Common myeloid progenitor, CD34-positive (primary cell): ENCODE data around the gene FBLN7.

ENCODE experiments used
- CTCF ChIA-PET: fragments of 350-600 bp; sonication (Branson Sonifier 250); formaldehyde crosslinking; loops from one replicate; lab custom pipeline; 2021; ENCODE audit warnings: antibody characterized with exemption; lab: Charles Lee
- POLR2A ChIA-PET: fragments of 350-600 bp; sonication (Branson Sonifier 250); formaldehyde crosslinking; loops from one replicate; lab custom pipeline; 2021; ENCODE audit warnings: antibody characterized with exemption; lab: Charles Lee
- DNase-seq, 3 donors: peaks; one replicate each; pipeline versions ENCODE4 v3.0.0 to v3.0.0-alpha.2; 2013
- H3K27ac ChIP-seq, 2 experiments: 1 replicate in 1 of 2; 2 replicates in 1 of 2; pipeline ENCODE4 v1.7.0; 2013; ENCODE audit warnings: inconsistent platforms in 2 of 2, low read length in 2 of 2, mild to moderate bottlenecking in 2 of 2, low read depth in 1 of 2, moderate library complexity in 1 of 2; ENCODE audit not compliant: severe bottlenecking in 2 of 2, insufficient read depth in 1 of 2, poor library complexity in 1 of 2
- H3K27me3 ChIP-seq, 5 experiments: replicated peaks in 2 of 5; 1 replicate in 3 of 5; 2 replicates in 2 of 5; pipeline versions ENCODE4 v1.6.1 to v1.7.0; 2013; ENCODE audit warnings: low read length in 4 of 5, mild to moderate bottlenecking in 2 of 5, moderate library complexity in 2 of 5, inconsistent platforms in 1 of 5; ENCODE audit not compliant: insufficient read depth in 5 of 5, control insufficient read depth in 4 of 5
- H3K36me3 ChIP-seq, 4 experiments: 1 replicate in 2 of 4; 2 replicates in 2 of 4; pipeline versions ENCODE4 v1.6.1 to v1.7.0; 2013; ENCODE audit warnings: low read length in 3 of 4, control low read depth in 1 of 4, mild to moderate bottlenecking in 1 of 4; ENCODE audit not compliant: control insufficient read depth in 4 of 4, insufficient read depth in 4 of 4
- H3K4me1 ChIP-seq, 4 experiments: 1 replicate in 3 of 4; 2 replicates in 1 of 4; pipeline versions ENCODE4 v1.6.1 to v1.7.1; 2013; ENCODE audit warnings: low read length in 3 of 4, mild to moderate bottlenecking in 3 of 4, control low read depth in 1 of 4, inconsistent platforms in 1 of 4, moderate library complexity in 1 of 4; ENCODE audit not compliant: control insufficient read depth in 4 of 4, insufficient read depth in 4 of 4; ENCODE audit errors: control extremely low read depth in 1 of 4
- H3K4me3 ChIP-seq, 7 experiments: 1 replicate in 4 of 7; 2 replicates in 3 of 7; pipeline versions ENCODE4 v1.5.1 to v1.7.0; 2013; ENCODE audit warnings: mild to moderate bottlenecking in 7 of 7, low read length in 6 of 7, moderate library complexity in 6 of 7, inconsistent platforms in 2 of 7, low read depth in 2 of 7, control low read depth in 1 of 7; ENCODE audit not compliant: insufficient read depth in 4 of 7, control insufficient read depth in 1 of 7; ENCODE audit errors: extremely low read depth in 1 of 7
- H3K9me3 ChIP-seq, 5 experiments: 1 replicate in 4 of 5; 2 replicates in 1 of 5; pipeline versions ENCODE4 v1.6.1 to v1.7.1; 2013; ENCODE audit warnings: low read length in 4 of 5, mild to moderate bottlenecking in 2 of 5, inconsistent platforms in 1 of 5, low read depth in 1 of 5, moderate library complexity in 1 of 5; ENCODE audit not compliant: control insufficient read depth in 4 of 5, insufficient read depth in 2 of 5; ENCODE audit errors: control extremely low read depth in 1 of 5
- WGBS: methylation state at CpG from one replicate; pipeline ENCODE4 v1.1.5; 2013; ENCODE audit not compliant: insufficient coverage; 5-methylcytosine and 5-hydroxymethylcytosine counted together

Gene FBLN7

DNA sequence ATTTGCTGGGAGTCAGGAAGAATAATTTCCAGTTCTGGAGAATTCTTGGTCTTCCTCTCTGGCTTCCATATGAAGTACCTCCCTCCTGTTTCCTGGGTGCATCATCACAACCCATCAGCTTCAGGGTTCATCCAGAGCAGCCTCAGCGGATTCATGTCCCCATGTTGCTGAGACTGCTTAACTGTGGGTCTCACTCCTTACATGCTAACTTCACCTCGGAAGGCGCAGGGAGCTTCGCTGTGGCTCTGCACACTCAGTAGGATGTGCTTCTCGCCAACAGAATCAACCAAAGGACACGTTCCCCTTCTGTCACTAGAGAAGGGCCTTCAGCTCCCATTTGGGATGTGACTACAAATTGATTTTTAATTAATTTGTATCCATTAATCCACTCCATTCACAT lies 24.2 kb downstream of the FBLN7 start:
- H3K27me3 ChIP-seq, result no peaks in the 10 kb centered on the region
- ChIA-PET CTCF (interaction anchor here (0.7 to 1.3 kb wide), 2 partner anchors 41 to 62 kb away, joined by 3 read pairs; no protein-coding TSS in a partner anchor), POLR2A (no interaction called here)
- H3K9me3 ChIP-seq, result no peaks in the 10 kb centered on the region
- 100% methylated on average over 4 of the region's 6 CpGs for WGBS
- no peaks in the 10 kb centered on the region for H3K36me3 ChIP-seq
- no peak overlapping the region for H3K4me3 ChIP-seq
- H3K27ac ChIP-seq, result no peak overlapping the region
- no peak for DNase-seq
- no peaks in the 10 kb centered on the region for H3K4me1 ChIP-seq

DNA sequence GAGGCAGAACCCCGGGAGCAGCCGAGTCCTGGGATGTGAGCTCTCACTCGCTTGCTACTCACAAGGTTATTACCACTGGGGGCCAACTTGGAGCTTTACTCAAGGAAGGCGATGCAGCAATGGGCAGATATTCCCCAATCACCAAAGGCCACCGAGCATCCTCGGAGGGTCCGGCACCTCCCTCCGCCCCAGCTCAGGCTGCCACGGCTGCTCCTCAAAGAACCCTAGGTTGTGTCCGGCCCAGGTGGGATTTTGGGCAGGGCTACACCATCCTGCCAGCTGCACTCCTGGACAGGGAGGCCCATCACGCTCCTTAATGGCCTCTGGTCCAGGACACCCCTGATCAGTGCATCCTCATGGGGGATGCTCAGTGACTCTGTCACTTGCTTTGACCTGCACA lies 24.8 kb downstream of the FBLN7 start:
- over 99% methylated on average over 9 of the region's 11 CpGs for WGBS
- Histone ChIP-seq H3K27ac (no peak overlapping the region), H3K4me3 (no peak overlapping the region), H3K27me3 (no peaks in the 10 kb centered on the region), H3K4me1 (no peaks in the 10 kb centered on the region), H3K9me3 (no peaks in the 10 kb centered on the region), H3K36me3 (no peaks in the 10 kb centered on the region)
- ChIA-PET CTCF (interaction anchor here (1.1 to 1.3 kb wide), 2 partner anchors 11 to 41 kb away, joined by 3 read pairs; no protein-coding TSS in a partner anchor), POLR2A (no interaction called here)
- DNase-seq, result no peak

DNA sequence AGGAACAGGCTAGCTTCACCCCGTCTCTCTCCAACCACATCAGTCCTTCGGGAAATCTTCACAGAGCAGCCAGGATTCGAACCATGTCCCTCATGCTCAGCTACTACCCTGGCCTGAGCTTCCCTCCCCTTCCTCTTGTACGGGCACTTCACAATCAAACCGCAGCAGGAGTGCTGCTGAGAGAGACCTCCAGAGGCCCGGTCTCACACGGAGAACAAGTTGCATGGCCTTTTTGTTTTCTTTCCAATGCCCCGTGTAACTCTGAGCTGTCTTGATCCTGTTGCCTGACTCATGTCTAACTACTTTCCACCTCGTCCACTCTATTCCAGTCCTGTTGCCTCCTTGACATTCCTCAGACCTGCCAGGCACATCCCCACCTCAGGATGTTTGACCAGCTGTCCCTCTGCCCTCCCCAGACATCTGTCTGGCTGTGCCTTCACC lies 25.4 kb downstream of the FBLN7 start:
- H3K27me3 ChIP-seq, result no peaks in the 10 kb centered on the region
- H3K4me1 ChIP-seq, result peaks cover 0 to 2% (median 0%) of the 10 kb centered on the region in 4 experiments
- H3K36me3 ChIP-seq, result no peaks in the 10 kb centered on the region
- WGBS, result 68% methylated on average over 6 of the region's 9 CpGs
- ChIA-PET CTCF (interaction anchor here (0.6 to 1.3 kb wide), 3 partner anchors 11 to 143 kb away, joined by 3 to 4 read pairs (median 3); no protein-coding TSS in a partner anchor), POLR2A (no interaction called here)
- peak in 1 of 3 donors; percentile 60 for DNase-seq
- H3K4me3 ChIP-seq, result no peak overlapping the region
- no peaks in the 10 kb centered on the region for H3K9me3 ChIP-seq
- no peak overlapping the region for H3K27ac ChIP-seq

DNA sequence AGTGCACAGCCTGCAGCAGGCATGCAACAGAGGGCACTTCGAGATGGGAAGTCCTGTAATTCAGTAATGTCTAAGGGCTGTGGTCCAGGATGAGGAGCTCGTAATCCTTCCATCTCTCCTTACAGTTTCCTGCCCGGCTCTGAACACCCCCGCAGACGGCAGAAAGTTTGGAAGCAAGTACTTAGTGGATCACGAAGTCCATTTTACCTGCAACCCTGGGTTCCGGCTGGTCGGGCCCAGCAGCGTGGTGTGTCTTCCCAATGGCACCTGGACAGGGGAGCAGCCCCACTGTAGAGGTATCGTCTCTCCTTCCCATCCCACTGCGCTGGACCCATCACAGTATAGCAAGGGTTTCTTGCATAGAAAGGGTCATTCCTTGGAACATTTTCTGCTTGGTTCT lies 26.7 kb downstream of the FBLN7 start:
- CTCF ChIA-PET, result no interaction called here
- WGBS, result 94% methylated on average over 11 of the region's 11 CpGs

DNA sequence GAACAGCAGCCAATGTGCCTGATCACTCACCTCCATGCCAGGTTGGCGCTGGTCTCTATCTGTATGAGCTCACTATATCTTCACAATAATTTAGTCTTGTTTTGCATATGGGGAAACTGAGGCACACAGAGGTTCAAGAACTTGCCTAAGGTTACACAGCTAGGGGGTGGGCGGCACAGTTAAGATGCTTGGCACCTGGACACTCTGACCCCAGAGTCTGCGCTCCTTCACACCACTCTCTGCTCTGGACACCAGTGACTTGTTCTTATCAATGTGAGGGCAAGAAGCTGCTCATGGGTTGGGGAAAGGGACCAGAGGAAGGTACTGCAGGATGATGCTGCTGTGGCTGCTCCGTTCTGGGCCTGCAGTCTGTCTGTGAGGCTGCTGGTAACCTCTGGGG lies 27.1 kb downstream of the FBLN7 start:
- Histone ChIP-seq H3K4me3 (no peak overlapping the region), H3K36me3 (no peaks in the 10 kb centered on the region), H3K27me3 (no peaks in the 10 kb centered on the region), H3K4me1 (peaks cover 0 to 3% (median 0%) of the 10 kb centered on the region in 4 experiments), H3K9me3 (no peaks in the 10 kb centered on the region), H3K27ac (no peak overlapping the region)
- DNase-seq, result no peak
- 100% methylated on average over 1 of the region's 4 CpGs for WGBS
- ChIA-PET POLR2A (no interaction called here), CTCF (no interaction called here)

More for the DNA sequence above, 26.7 kb downstream of the FBLN7 start:
- no peaks in the 10 kb centered on the region for H3K36me3 ChIP-seq
- H3K4me1 ChIP-seq, result peaks cover 0 to 3% (median 0%) of the 10 kb centered on the region in 4 experiments
- H3K27ac ChIP-seq, result no peak overlapping the region
- no peaks in the 10 kb centered on the region for H3K9me3 ChIP-seq
- no peaks in the 10 kb centered on the region for H3K27me3 ChIP-seq
- no peak for DNase-seq
- POLR2A ChIA-PET, result no interaction called here
- H3K4me3 ChIP-seq, result no peak overlapping the region

DNA sequence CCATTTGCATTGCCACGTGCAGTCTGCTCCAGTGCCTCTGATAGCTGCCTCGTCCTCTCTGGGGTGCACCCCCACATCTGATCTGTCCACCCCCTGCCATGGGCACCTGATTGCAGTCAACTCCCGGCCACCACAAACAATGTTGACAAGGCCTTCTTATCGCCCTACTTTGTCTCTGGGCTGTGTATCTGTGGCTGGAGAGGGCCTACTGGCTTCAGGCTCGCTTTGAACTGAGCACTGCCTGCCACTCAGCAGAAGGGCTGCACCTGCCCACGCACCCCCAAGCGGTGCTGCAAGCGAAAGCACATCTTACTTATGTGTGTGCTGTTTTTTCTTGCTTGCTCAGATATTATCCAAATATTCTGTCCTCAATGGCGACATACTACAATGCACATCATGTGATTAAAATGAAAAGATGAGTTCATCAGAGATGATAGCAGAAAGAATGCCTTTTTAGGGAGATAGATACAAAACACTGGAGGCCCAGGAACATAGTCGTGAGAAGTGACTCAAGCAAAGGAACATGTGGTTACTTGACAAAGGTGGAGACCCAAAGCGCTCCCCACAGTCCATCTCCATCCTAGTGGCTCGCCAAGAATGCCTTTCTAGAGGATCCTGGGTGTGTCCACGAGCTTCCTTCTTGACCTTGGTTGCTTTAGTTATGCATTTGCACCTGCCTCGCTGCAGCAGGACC lies 28.8 kb downstream of the FBLN7 start:
- H3K4me1 ChIP-seq, result peaks cover 0 to 3% (median 0%) of the 10 kb centered on the region in 4 experiments
- no peak for DNase-seq
- POLR2A ChIA-PET, result no interaction called here
- CTCF ChIA-PET, result no interaction called here
- H3K9me3 ChIP-seq, result no peaks in the 10 kb centered on the region
- H3K27me3 ChIP-seq, result no peaks in the 10 kb centered on the region
- no peak overlapping the region for H3K4me3 ChIP-seq
- WGBS, result 89% methylated on average over 9 of the region's 14 CpGs
- H3K36me3 ChIP-seq, result no peaks in the 10 kb centered on the region
- no peak overlapping the region for H3K27ac ChIP-seq

DNA sequence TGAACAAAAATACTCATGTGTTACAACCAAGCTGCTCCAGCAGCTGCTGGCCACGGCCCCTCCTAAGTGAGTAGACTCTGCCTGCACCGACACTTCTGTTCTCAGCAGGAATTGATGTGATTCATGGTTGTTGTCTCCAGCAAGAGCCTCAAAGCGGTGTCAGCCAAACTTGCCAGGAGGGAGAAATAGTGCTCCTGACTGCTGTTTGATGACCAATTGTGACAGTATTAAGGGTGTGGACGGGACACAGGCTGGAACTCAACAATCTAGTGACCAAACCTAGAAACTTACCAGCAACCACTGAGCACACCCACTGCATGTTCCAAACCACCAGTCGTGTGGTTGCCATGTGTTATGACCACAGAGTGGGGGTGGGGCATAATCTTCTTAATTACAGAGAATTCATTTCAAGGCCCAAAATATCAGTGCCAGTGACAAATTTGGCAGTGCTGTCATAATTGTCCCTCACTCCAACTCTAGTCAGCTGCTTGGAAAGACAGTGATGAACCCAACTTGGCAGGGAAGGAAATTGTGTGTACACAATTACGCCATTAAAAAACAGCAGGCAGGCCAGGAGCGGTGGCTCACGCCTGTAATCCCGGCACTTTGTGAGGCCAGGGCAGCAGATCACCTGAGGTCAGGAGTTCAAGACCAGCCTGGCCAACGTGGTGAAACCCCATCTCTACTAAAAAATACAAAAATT lies 30.4 kb downstream of the FBLN7 start:
- Histone ChIP-seq H3K4me1 (peaks cover 0 to 3% (median 0%) of the 10 kb centered on the region in 4 experiments), H3K36me3 (no peaks in the 10 kb centered on the region), H3K4me3 (no peak overlapping the region), H3K9me3 (no peaks in the 10 kb centered on the region), H3K27ac (no peak overlapping the region), H3K27me3 (no peaks in the 10 kb centered on the region)
- ChIA-PET CTCF (no interaction called here), POLR2A (interaction anchor here (0.6 kb wide), 1 partner anchor 56 kb away, joined by 4 read pairs; no protein-coding TSS in a partner anchor)
- no peak for DNase-seq
- 96% methylated on average over 8 of the region's 10 CpGs for WGBS
